ENCODE measurements around the gene CILP. TPM values are rescaled to one million over a fixed set of nuclear protein-coding genes. Genes with fewer than 3 reads are reported as not detected.

Gene CILP
- total RNA-seq, 1 experiment from 2014 or later, result 0.04 TPM

GRCh38 chr15:65198571-65198970, 12.7 kb downstream of the CILP start:
- no peaks in the 10 kb centered on the region for H4K20me1 ChIP-seq (ENCODE audit: control insufficient read depth, insufficient read depth, insufficient read length)
- H3K4me2 ChIP-seq (ENCODE audit: insufficient read depth, insufficient read length, low read length), result no peak overlapping the region
- H3K14ac ChIP-seq (ENCODE audit: insufficient read depth, low read length), result no peak overlapping the region; the same call in 1 of the 2 replicates
- H4K5ac ChIP-seq (ENCODE audit: insufficient read length, low read depth, low read length), result no peak overlapping the region
- no peak overlapping the region for H3K4me3 Mint-ChIP-seq
- no peak overlapping the region for H3K27ac ChIP-seq (ENCODE audit: insufficient read length, low read depth, low read length)
- H2BK15ac ChIP-seq (ENCODE audit: low read depth, low read length), result no peak overlapping the region
- no peak overlapping the region for H2AK5ac ChIP-seq (ENCODE audit: insufficient read length, low read length)
- H3K79me2 ChIP-seq (ENCODE audit: insufficient read depth, low read length), result no peaks in the 10 kb centered on the region
- no peak overlapping the region for H3K27ac Mint-ChIP-seq
- peaks cover 4% of the 10 kb centered on the region; the same call in 1 of the 2 replicates for H3K27me3 Mint-ChIP-seq (ENCODE audit: low read depth)
- H2BK12ac ChIP-seq (ENCODE audit: insufficient read length, low read depth, low read length), result no peak overlapping the region
- no peak overlapping the region for H2BK20ac ChIP-seq (ENCODE audit: low read depth, low read length, poor library complexity, severe bottlenecking)
- no peaks in the 10 kb centered on the region for H3K27me3 ChIP-seq (ENCODE audit: insufficient read depth, low read length)
- DNase-seq, result no peak
- H3K4me1 Mint-ChIP-seq, result peaks cover 7 to 8% of the 10 kb centered on the region in 2 experiments
- WGBS (ENCODE audit: extremely low coverage, insufficient read length, low lambda C conversion rate), result no CpG with 5 or more reads among the region's 12 CpGs
- H3K23ac ChIP-seq (ENCODE audit: insufficient read length, low read depth, low read length), result no peak overlapping the region
- H2BK120ac ChIP-seq (ENCODE audit: low read depth, low read length, poor library complexity, severe bottlenecking), result no peak overlapping the region
- no peak overlapping the region for H3K18ac ChIP-seq (ENCODE audit: insufficient read length, low read depth, low read length)
- no peak overlapping the region for H2BK5ac ChIP-seq (ENCODE audit: insufficient read length, low read length)
- no peaks in the 10 kb centered on the region for H3K4me1 ChIP-seq (ENCODE audit: insufficient read depth, low read length)
- H3K79me1 ChIP-seq (ENCODE audit: insufficient read depth, low read depth, low read length, poor library complexity, severe bottlenecking), result no peaks in the 10 kb centered on the region
- H4K91ac ChIP-seq (ENCODE audit: insufficient read length, low read depth, low read length), result no peak overlapping the region
- no peak overlapping the region for H3K56ac ChIP-seq (ENCODE audit: insufficient read length, low read depth, low read length)
- H3K23me2 ChIP-seq (ENCODE audit: insufficient read length, low read depth, low read length, poor library complexity, severe bottlenecking), result no peaks in the 10 kb centered on the region
- no peaks in the 10 kb centered on the region for H3K9me3 Mint-ChIP-seq
- H3K36me3 Mint-ChIP-seq (ENCODE audit: insufficient read depth in 1 of 3, low read depth in 3 of 3), result no peaks in the 10 kb centered on the region
- H3K9me3 ChIP-seq (ENCODE audit: control insufficient read depth, low read depth, low read length), result no peaks in the 10 kb centered on the region
- H2AFZ ChIP-seq (ENCODE audit: low read length), result no peak overlapping the region
- H3K9ac ChIP-seq (ENCODE audit: extremely low read depth, insufficient read length, low read length), result no peak overlapping the region
- H3T11ph ChIP-seq (ENCODE audit: low read length), result no peak overlapping the region
- no peak overlapping the region for H3K4ac ChIP-seq (ENCODE audit: low read depth, low read length)
- TF ChIP-seq CTCF (conservative IDR thresholded peaks at IDR 0.05), result no peak
- H4K8ac ChIP-seq (replicated peaks; ENCODE audit: insufficient read length, low read depth, low read length), result no peak overlapping the region

All from H9 (cell line).